HUES48 (cell line): Measurements from ENCODE around the gene PAGE2.
"Not testable (repeated sequence)": the region's sequence is repeated elsewhere in the genome, so short reads cannot be mapped to it uniquely, and the experiment has no call there.

Source experiments
- H3K27ac ChIP-seq: one replicate; pipeline ENCODE4 v1.7.0; 2013; ENCODE audit warnings: low read depth, low read length, inconsistent platforms
- H3K27me3 ChIP-seq: 2 replicates; pipeline ENCODE4 v1.6.1; 2013; ENCODE audit warnings: mild to moderate bottlenecking, low read length; ENCODE audit not compliant: control insufficient read depth, insufficient read depth
- H3K36me3 ChIP-seq: 2 replicates; pipeline ENCODE4 v1.6.1; 2013; ENCODE audit warnings: low read length; ENCODE audit not compliant: control insufficient read depth, insufficient read depth
- H3K4me1 ChIP-seq: 2 replicates; pipeline ENCODE4 v1.6.1; 2013; ENCODE audit warnings: mild to moderate bottlenecking, low read length; ENCODE audit not compliant: control insufficient read depth, insufficient read depth
- H3K4me3 ChIP-seq: 2 replicates; pipeline ENCODE4 v1.5.1; 2013; ENCODE audit warnings: mild to moderate bottlenecking, low read depth, low read length
- H3K9ac ChIP-seq: 2 replicates; pipeline ENCODE4 v1.6.1; 2013; ENCODE audit warnings: mild to moderate bottlenecking, low read depth, low read length, moderate library complexity
- H3K9me3 ChIP-seq: 2 replicates; pipeline ENCODE4 v1.6.1; 2013; ENCODE audit warnings: low read length; ENCODE audit not compliant: control insufficient read depth, insufficient read depth

Gene PAGE2

GRCh38 chrX:55088795-55089489, at the start of gene PAGE2:
TSS of gene PAGE2 (plus strand) at chrX:55089018. CDS start at chrX:55090021, 1,003 bp downstream.
- Histone ChIP-seq H3K27ac (no peak within 1 kb of the TSS), H3K4me1 (no peaks in the 10 kb centered on the region), H3K27me3 (no peaks in the 10 kb centered on the region), H3K9me3 (peaks cover 29% of the 10 kb centered on the region), H3K36me3 (no peaks in the 10 kb centered on the region), H3K9ac (no peak within 1 kb of the TSS), H3K4me3 (no peak within 1 kb of the TSS)

- no peak overlapping the region for H3K27ac ChIP-seq
- H3K9me3 ChIP-seq = peaks cover 31% of the 10 kb centered on the region
- H3K4me3 ChIP-seq = no peak overlapping the region
- no peaks in the 10 kb centered on the region for H3K36me3 ChIP-seq
- H3K9ac ChIP-seq = no peak overlapping the region
- no peaks in the 10 kb centered on the region for H3K4me1 ChIP-seq
- H3K27me3 ChIP-seq = no peaks in the 10 kb centered on the region
These were observed 49.3 kb upstream of the PAGE2 start for GRCh38 chrX:55039471-55039870.

- no peaks in the 10 kb centered on the region for H3K36me3 ChIP-seq
- no peaks in the 10 kb centered on the region for H3K27me3 ChIP-seq
- H3K4me3 ChIP-seq = no peak overlapping the region
- H3K9me3 ChIP-seq = peaks cover 44% of the 10 kb centered on the region
- H3K9ac ChIP-seq = no peak overlapping the region
- H3K27ac ChIP-seq = no peak overlapping the region
- H3K4me1 ChIP-seq = no peaks in the 10 kb centered on the region
These were observed 47.3 kb upstream of the PAGE2 start for GRCh38 chrX:55041514-55041913.

GRCh38 chrX:55050599-55050998, 38.2 kb upstream of the PAGE2 start:
- H3K4me3 ChIP-seq, H3K9ac ChIP-seq, H3K27ac ChIP-seq, H3K27me3 ChIP-seq, H3K36me3 ChIP-seq, H3K4me1 ChIP-seq: not testable (repeated sequence)
- peaks cover 25% of the 10 kb centered on the region for H3K9me3 ChIP-seq

GRCh38 chrX:55056820-55057674, 31.8 kb upstream of the PAGE2 start:
- Histone ChIP-seq H3K4me1 (no peaks in the 10 kb centered on the region), H3K27me3 (no peaks in the 10 kb centered on the region), H3K4me3 (no peak overlapping the region), H3K9ac (no peak overlapping the region), H3K36me3 (no peaks in the 10 kb centered on the region), H3K9me3 (peaks cover 25% of the 10 kb centered on the region), H3K27ac (no peak overlapping the region)

GRCh38 chrX:55057675-55058249, 31.1 kb upstream of the PAGE2 start:
- H3K27ac ChIP-seq = no peak overlapping the region
- H3K4me3 ChIP-seq = no peak overlapping the region
- H3K36me3 ChIP-seq = no peaks in the 10 kb centered on the region
- no peaks in the 10 kb centered on the region for H3K4me1 ChIP-seq
- H3K27me3 ChIP-seq = no peaks in the 10 kb centered on the region
- no peak overlapping the region for H3K9ac ChIP-seq
- peaks cover 27% of the 10 kb centered on the region for H3K9me3 ChIP-seq

GRCh38 chrX:55067180-55067579, 21.6 kb upstream of the PAGE2 start:
- not testable (repeated sequence) for H3K27me3 ChIP-seq, H3K36me3 ChIP-seq, H3K9ac ChIP-seq

GRCh38 chrX:55072286-55072685, 16.5 kb upstream of the PAGE2 start:
- Histone ChIP-seq H3K4me3 (no peak overlapping the region), H3K27me3 (no peaks in the 10 kb centered on the region), H3K36me3 (no peaks in the 10 kb centered on the region), H3K9ac (no peak overlapping the region), H3K9me3 (peaks cover 34% of the 10 kb centered on the region), H3K27ac (no peak overlapping the region), H3K4me1 (no peaks in the 10 kb centered on the region)

More at GRCh38 chrX:55067180-55067579, 21.6 kb upstream of the PAGE2 start:
- H3K9me3 ChIP-seq = peaks cover 43% of the 10 kb centered on the region
- H3K4me3 ChIP-seq, H3K27ac ChIP-seq, H3K4me1 ChIP-seq: not testable (repeated sequence)

- no peak within 1 kb of the TSS for H3K9ac ChIP-seq
- H3K9me3 ChIP-seq = peaks cover 33% of the 10 kb centered on the region
- no peaks in the 10 kb centered on the region for H3K4me1 ChIP-seq
- H3K27me3 ChIP-seq = no peaks in the 10 kb centered on the region
- no peak within 1 kb of the TSS for H3K27ac ChIP-seq
- no peaks in the 10 kb centered on the region for H3K36me3 ChIP-seq
- H3K4me3 ChIP-seq = no peak within 1 kb of the TSS
These were observed 13.9 kb upstream of the PAGE2 start, which contains the start of gene PAGE2B for GRCh38 chrX:55074851-55075467. TSS of gene PAGE2B (plus strand) at chrX:55075030. CDS start at chrX:55076042, 1,012 bp downstream.

- Histone ChIP-seq H3K9ac (no peak overlapping the region), H3K4me3 (no peak overlapping the region), H3K27me3 (no peaks in the 10 kb centered on the region), H3K4me1 (no peaks in the 10 kb centered on the region), H3K9me3 (peaks cover 66% of the 10 kb centered on the region), H3K36me3 (no peaks in the 10 kb centered on the region), H3K27ac (no peak overlapping the region)
These were observed 9.9 kb downstream of the PAGE2 start for GRCh38 chrX:55098691-55099090.
